ENCODE data around the gene WNK4.
"Not testable (repeated sequence)": the region's sequence is repeated elsewhere in the genome, so short reads cannot be mapped to it uniquely, and the experiment has no call there.

The WNK4 gene

DNA sequence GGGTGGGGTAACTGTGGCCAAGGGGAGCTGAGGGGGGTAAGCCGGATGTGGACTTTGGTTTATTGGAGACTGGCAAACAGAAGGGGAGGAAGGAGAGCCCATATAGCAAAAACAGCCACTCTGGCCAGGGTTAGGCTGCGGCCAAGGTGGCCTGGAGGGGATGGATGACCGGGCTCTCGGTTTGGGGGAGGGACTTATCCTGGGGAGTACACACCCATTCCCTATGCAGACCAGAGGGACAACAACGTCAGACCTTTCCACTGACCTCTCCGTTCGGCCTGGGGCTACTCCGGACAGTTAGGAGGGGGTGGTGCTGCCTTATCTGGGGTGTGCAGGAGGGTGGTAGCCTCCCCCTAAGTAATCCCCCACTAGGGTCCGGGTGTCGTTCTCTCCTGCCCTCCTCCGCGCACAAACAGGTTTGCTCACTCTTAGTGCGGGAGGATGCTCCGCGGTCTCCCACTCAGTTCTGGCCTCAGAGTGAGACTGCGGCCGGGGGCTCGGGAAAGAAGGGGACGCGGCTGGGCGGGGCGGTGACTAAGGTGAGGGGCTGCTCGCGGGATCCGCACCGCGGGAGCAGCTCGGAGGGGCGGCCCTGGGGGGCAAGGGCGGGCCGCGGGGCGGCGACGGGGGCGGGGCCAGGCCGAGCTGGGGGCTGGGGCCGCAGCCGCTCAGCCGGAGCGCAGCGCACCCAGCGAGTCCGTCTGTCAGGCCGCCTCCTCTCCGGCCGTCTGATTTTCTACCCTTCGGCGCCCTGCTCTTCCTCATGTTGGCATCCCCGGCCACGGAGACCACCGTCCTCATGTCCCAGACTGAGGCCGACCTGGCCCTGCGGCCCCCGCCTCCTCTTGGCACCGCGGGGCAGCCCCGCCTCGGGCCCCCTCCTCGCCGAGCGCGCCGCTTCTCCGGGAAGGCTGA, at the start of gene WNK4:
Gene WNK4 (plus strand): TSS at position 675 of the 915 bp plus-strand sequence. CDS start 89 bp downstream, at position 764.
- DNase-seq: peak; percentile 91

DNA sequence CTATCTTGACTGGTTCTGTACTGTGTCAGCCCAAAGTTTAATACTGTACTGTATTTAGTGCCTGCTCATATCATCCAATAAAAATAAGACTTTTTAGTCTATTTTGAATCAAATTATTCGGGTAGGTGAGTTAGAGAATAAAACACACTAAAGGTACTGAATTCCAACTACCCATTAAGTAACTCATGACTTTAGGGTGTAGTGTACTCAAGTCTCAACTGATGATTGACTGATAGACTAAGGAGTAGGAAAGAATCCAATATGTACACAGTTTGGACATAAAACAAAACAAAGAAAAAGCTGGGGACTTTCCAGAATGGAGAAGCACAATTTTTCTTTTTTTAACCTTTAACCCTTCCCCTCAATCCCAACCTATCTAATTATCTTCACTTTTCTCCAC, 39.7 kb upstream of the WNK4 start:
- DNase-seq: no peak

DNA sequence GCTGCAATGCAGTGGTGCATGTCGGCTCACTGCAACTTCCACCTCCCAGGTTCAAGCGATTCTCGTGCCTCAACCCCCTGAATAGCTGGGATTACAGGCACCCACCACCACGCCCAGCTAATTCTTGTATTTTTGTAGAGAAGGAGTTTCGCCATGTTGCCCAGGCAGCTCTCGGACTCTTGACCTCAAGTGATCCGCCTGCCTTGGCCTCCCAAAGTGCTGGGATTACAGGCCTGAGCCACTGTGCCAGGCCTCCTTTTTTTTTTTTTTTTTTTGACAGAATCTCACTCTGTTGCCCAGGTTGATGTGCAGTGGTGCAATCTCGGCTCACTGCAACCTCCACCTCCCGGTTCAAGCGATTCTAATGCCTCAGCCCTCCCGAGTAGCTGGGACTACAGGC, 37.5 kb upstream of the WNK4 start:
- not testable (repeated sequence) for DNase-seq

DNA sequence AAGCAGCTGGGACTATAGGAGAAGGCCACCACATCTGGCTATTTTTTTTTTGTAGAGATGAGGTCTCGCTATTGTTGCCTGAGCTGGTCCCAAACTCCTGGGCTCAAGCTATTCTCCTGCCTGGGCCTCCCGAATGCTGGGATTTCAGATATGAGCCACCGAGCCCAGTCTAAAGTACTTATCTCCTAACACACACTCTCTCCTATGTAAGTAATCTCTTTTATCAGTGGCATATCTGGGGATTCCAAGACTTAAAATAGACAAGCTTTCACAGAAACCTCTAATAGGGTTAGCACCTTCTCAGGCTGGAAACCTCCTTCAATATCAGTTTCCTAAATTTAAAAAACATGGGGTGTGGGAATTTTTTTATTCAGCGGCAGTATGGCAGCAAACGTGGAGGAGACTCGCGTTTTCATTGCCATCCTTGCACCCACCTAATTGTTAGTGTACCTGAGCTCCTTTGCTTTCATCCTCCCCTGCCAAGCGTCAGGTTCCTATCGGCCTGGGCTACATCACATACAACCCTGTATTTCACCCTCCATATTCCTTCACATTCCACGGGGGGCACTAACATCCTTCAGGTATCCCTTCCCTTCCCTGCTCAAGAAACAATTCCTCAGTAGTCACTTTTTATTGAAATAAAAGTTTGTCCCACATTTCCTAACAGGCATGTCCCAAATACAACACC, 36.7 kb upstream of the WNK4 start:
- DNase-seq: no peak

DNA sequence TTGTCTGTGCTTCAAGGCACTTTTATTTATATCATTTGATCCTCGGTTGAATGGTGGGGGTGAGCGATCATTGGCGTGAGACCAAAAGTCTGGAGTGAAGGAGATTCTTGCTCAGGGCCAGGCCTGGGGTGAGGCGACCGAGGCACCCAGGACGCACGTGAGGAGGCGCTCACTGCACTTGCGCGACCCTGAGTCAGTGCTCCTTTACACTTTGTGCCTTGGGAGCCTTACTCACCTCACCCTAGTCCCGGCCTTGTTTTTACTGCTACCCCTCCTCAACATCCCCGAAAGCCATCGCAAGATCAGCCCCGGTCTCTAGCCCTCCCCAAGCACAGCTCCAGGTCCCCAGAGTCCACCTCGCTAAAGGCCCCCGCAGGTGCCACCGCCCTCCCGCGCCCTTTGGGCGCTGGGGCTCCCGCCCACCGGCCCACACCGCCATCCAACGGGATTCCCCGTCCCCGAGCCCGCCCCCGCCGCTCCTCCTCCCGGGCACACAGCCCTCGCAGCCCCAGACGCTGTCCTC, 36.1 kb upstream of the WNK4 start:
- DNase-seq: peak; percentile 50

DNA sequence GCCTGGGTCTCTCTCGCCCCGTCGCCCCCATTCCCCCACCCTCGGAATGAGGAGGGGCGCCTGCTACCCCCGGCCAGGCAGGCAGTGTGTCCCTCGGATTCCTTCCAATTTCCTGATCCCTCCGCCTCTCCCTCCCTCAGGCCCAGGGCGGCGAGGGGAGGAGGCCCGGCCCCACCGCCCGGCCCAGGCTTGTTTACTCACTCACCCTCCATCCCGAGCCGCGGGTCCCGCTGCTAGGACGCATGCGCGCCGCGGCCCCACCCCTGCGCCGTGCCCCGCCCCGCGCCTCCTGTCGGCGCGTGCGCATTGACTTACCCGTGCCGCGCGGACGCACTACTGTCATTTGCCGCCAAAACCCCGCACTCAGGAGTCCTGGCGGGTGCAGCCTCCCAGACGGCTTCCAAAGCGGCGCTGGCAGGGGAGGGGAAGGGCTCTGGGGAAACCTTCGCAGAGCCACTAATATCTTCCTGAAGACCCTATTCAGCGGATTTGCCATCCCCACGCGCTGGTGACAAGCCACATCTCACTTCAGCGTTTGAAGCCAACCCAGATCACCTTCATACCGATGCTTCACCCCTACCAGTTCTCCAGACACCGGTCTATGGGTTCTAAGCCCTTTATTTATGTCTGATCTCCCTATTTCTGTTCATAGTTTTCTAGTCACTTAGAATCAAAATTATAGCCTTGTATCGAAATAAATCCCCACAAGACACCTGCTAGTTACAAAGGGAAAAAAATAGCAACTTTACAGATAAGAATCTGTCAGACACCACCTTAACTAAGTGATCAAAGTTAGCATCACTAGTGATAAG, 35.4 kb upstream of the WNK4 start, which contains the start of gene EZH1:
Gene EZH1 (minus strand): TSS at position 235 of the 812 bp plus-strand sequence. CDS start 16,099 bp downstream, outside the sequence.
- DNase-seq: peak; percentile 74

DNA sequence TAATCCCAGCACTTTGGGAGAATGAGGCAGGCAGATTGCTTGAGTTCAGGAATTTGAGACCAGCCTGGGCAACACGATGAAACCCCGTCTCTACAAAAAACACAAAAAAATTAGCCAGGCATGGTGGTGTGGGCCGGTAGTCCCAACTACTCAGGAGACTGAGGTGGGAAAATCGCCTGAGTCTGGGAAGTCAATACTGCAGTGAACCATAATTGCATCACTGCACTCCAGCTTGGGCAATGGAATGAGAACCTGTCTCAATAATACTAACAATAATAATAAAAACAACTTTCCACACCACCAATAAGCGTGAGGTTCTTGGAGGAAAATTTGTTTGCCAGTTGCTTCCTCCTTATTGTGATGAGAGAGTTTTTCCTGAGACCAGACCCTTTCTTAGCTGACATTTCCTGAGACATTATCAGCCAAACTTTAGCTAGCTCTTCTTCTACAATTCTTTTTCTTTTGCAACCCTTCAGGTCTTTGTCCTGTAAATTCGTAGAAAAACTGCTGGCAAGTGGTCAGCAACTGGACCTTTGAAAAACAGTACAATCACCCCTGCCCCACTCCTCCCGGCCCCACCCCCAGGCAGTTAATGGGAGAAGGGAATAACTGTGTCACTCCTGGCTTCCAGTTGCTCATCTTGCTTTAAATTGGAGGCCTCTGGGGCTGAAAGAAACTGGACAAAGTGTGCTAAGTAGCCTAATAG, 32.1 kb upstream of the WNK4 start:
- DNase-seq: no peak

DNA sequence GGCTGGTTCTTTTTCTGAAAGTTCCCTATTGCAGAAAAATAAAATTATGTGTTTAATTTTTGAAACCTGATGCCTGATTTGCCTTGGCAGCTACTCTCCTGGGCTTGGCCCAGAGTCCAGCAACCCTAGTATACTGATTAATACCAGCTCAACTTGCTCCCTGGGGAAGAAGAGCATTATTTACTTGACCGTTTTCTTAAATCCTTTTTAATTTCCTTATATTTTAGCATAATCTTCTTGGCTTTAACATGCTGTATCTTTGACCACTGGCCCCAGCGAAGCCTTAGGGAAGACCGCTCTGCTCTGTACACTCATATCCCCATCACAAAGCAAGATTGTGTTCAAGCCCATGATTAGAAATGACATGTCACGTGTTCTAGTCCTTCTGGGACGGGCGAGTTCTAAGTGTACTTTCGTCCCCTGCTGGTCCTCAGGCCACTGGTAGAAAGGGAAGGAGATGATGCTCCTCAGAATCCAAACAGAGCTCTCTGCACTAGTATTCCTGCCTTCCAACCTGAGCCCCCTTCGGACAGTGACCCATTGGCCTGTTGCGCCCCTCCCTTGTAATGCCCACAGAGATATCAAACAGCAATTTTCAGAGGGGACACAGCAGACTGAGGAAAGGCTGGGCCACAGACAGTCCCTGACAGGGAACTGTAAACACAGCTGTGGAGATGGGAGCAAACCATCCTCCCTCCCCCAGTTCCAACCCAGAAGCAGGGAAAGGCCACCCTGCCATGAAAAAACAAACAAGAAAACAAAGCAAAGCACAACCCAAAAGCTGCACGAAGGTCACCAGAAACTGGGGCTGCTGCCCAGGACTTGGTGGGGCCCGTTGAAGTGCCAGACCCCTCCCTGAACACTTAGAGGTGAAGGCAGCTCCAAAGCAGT, 31.3 kb upstream of the WNK4 start:
- DNase-seq: no peak

DNA sequence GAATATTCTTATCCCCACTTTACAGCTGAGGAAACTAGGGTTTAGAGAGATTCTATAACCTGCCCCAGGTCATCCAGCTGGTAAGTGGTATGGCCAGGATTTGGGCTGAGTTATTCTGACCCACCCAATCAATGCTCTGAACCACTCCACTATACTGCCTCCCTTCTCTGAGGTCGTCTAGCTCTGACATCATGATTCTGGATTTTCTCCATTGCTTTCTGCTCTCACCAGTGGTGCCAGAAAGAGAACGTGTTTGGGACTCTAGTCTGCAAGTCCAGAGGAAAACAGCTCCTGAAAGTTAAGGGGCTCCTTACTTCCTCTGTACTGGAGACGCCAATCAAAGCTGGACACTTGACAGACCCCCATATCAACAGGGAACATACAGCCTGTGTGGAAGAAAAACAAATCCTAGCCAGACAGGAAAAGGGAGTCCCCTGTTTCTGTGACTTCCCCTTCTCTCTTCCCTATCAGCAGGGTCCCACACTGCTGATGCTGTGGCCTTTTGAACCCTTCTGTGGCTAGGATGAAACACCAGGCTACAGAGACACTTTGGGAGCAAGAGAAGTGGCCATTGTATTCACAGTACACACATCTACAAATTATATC, 29.6 kb upstream of the WNK4 start:
- no peak for DNase-seq

DNA sequence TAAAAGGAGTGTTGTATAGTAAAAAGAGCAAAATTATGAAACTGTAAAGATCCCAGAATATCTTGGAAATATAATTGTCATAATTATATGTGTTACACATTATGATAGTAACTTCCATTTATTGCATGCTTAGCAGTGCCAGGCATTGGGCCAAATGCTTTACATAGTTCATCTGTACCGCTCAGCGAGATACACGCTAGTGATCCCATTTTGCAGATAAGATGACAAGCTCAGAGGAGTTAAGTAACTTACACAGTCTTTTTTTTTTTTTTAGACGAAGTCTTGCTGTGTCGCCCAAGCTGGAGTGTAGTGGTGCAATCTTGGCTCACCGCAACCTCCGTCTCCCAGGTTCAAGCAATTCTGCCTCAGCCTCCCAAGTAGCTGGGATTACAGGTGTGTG, 28.8 kb upstream of the WNK4 start:
- peak; percentile 13 for DNase-seq

DNA sequence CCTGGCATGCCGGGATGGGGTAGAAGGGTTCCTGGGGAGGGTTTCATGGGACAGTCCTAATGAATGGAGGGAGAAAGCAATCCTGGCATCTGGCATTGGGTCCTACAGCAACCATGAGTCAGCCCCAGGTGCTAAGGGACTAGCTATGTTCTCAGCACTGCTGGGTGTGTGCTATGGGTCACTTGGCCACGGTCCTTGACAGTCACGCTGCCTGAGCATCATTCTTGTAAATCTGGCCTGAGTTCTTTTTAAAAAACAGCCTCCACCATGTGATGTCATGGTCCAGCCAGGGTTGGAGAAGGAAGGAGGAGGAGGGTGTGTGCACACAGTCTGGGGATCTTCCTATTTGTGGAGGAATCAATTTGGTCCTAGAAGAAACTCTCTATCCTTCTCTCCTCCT, 25.6 kb upstream of the WNK4 start:
- no peak for DNase-seq

DNA sequence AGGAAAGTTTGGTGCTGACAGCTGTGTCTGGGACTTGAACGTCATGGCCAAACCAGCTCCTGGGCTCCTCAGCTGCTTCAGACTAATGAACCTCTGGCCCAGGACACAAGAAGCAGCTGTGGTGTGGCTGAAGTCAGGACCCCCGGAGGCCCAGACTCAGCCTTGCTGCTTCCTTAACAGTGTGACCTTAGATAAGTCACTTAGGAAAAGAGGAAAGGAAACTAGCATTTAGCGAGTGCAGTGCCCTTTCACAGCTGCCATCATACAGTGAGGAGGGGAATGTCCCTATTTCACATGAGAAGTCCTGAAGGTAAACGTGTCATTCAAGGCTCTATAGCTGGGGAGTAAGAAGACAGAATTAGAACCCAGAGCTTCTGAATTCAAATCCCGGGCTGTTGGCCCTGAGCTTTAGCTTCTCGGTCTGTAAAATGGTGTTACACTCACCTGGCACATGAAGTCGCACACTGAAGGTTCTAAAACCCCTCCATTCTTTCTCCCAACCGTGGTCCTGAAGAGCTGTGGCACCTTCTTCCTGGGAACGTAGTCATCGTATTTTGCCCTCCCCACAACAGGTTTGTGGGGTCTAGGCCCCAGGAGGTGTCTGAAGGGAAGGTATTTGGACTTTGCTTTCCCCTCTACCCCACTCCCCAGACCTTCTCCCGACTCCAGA, 20.3 kb upstream of the WNK4 start:
- DNase-seq: no peak

DNA sequence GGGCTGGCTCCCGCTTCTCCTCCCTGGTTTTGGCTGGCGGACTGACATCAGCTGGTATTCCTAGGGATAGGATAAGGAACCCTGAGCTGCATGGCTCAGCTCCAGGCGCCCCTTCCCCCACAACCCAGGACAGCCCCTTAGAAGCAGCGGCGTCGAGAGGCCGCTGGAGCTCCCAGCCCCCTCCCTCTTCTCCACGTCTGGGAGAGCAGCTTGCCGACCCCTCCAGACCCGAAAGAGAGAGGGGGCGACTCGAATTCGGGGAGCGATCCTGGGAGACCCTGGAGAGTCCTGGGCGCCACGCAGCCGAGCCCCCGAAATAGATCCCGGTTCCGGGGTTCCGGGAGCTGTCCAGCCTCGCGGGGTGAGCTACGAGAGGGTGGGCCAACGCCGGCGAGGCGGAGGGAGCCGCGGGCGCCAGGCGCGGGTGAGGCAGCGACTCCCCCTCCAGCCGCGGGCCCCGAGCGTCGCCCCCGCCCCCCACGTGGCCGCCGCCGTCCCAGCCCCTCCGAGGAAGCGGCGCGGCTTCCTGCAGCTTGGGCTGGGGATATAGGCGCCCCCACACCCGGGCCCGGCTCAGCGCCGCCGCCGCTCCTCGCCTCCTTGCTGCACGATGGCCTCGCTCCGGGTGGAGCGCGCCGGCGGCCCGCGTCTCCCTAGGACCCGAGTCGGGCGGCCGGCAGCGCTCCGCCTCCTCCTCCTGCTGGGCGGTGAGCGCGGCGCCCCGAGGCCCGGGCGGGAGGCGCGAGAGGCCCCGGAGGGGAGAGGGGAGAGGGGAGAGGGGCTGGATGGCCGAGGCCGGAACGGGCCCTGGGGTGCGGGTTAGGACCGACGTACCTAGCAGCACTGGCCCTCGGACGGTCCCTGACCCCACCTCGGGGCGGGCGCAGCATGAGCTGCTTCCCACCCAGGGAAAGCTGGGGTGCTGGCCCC, 19.5 kb upstream of the WNK4 start, which contains the start of gene RAMP2:
Gene RAMP2 (plus strand): TSS at position 576 of the 930 bp plus-strand sequence. CDS start 35 bp downstream, at position 611.
- DNase-seq: no peak

DNA sequence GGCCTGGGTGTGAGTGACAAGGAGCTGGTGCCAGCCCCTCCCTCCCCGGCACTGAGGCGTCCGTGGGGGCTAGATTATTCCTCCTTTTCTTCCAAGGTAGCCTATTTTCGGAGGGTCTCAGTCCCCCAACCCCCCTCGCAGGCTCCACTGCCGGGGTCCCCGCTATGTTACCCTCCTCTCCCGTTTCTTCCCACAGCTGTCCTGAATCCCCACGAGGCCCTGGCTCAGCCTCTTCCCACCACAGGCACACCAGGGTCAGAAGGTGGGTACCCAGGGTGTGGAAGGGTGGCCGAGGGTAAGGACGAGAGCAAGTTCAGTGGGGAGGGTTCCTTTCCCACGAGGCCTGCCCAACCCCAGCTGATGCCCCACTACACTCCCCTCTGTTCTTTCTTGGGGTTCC, 18.8 kb upstream of the WNK4 start:
- no peak for DNase-seq

DNA sequence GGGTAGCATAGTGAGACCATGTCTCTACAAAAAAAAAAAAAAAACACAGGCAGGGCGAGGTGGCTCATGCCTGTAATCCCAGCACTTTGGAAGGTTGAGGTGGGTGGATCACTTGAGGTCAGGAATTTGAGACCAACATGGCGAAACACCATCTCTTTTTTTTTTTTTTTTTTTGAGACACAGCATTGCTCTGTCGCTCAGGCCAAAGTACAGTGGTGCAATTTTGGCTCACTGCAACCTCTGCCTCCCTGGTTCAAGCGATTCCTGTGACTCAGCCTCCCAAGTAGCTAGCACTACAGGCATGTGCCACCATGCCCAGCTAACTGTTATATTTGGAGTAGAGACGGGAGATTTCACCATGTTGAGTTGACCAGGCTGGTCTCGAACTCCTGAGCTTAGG, 14.3 kb upstream of the WNK4 start:
- no peak for DNase-seq

DNA sequence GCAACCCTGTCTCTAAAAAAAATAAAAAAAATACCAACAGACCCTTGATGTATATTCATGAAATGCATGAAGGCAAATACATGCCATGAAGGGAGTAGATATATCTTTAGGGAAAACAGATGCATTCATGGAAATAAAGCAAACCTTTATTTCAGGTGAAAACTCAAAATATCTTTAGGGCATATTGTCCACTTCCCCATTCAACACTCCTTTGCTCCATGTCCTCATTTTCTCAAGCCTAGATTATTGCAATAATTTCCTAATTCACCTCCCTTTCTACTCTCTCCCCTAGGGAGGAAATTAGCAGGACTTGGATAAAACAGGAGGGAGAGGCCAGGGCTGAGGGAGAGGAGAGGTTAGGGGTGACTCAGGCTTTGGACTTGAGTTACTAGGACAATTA, 12.9 kb upstream of the WNK4 start:
- no peak for DNase-seq

DNA sequence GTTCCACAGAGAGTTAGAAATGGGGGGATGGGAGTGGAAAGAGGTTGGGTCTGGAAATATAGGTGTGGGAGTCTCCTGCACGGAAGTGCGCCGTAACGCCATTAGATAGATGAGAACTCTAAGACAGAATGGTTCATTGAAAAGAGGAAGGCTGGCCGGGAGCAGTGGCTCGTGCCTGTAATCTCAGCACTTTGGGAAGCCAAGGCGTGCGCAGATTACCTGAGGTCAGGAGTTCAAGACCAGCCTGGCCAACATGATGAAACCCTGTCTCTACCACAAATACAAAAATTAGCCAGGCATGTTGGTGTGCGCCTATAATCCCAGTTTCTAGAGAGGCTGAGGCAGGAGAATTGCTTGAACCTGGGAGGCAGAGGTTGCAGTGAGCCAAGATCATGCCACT, 12.4 kb upstream of the WNK4 start:
- DNase-seq: not testable (repeated sequence)

DNA sequence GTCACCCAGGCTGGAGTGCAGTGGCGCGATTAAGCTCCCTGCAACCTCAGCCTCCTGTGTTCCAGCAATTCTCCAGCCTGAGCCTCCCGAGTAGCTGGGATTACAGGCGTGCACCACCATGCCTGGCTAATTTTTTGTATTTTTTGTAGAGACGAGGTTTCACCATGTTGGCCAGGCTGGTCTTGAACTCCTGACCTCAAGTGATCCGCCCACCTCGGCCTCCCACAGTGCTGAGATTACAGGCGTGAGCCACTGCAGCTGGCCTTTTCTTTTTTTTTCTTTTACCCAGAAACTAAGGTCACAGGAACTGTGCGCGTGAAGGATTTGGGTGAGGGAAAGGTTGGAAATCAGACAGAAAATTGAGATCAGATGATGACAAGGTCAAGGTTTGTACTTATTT, 10.4 kb upstream of the WNK4 start:
- DNase-seq: not testable (repeated sequence)

DNA sequence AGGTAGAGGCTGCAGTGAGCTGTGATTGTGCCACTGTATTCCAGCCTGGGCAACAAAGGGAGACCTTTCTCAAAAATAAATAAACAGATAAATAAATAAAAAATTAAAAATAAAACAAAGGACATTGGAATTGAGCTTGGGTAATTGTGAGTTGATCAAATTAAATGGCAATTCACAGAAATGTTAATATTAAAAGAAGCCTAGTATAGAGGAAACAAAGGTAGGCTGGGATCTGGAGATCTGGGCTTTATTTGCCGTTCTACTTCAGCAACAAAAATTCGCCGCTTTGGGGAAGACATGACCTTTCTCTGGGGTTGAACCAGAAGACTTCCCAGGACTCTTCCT, 7.5 kb upstream of the WNK4 start:
- DNase-seq: no peak
